ENCODE measurements around the gene ADCY1. TPM values are rescaled to one million over a fixed set of nuclear protein-coding genes. Genes with fewer than 3 reads are reported as not detected.

ADCY1 gene
- total RNA-seq, 2 donors from 2014 or later = 1.1 TPM

DNA sequence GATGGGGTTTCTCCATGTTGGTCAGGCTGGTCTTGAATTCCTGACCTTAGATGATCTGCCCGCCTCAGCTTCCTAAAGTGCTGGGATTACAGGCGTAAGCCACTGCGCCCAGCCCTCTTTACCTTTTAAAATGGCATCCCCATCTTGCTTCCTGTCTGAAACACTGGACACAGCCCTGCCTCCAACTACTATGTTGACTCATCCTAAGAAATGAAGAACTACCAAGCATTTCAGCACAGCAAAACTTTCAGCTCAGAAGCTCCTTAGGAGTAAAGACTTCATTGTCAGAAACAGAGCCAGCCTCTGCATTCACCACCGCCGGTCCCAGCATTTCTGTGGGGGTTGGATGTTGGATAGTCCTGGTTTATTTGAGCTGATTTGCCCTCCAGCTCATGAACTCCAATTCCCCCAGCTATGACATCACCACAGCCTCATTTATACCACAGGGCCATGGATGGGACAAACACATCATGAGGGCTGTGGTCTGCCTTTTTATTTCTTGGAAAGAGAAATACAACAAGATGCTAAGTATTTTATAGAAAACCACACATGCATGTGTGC lies 123.5 kb downstream of the ADCY1 start:
- H3K27ac ChIP-seq = no peak overlapping the region
- no peaks in the 10 kb centered on the region for H3K9me3 ChIP-seq
- DNase-seq = peak; percentile 6
- no peak overlapping the region for H3K9ac ChIP-seq (ENCODE audit: low read depth in 2 of 2, low read length in 2 of 2)
- TF ChIP-seq, protein P1, sequence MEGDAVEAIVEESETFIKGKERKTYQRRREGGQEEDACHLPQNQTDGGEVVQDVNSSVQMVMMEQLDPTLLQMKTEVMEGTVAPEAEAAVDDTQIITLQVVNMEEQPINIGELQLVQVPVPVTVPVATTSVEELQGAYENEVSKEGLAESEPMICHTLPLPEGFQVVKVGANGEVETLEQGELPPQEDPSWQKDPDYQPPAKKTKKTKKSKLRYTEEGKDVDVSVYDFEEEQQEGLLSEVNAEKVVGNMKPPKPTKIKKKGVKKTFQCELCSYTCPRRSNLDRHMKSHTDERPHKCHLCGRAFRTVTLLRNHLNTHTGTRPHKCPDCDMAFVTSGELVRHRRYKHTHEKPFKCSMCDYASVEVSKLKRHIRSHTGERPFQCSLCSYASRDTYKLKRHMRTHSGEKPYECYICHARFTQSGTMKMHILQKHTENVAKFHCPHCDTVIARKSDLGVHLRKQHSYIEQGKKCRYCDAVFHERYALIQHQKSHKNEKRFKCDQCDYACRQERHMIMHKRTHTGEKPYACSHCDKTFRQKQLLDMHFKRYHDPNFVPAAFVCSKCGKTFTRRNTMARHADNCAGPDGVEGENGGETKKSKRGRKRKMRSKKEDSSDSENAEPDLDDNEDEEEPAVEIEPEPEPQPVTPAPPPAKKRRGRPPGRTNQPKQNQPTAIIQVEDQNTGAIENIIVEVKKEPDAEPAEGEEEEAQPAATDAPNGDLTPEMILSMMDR (IDR thresholded peaks at IDR 0.05) = no peak
- H3K36me3 ChIP-seq = no peaks in the 10 kb centered on the region
- intact Hi-C loops (cut with DNase I) = no loop called here
- H3K27me3 ChIP-seq = no peaks in the 10 kb centered on the region
- no peak overlapping the region for H3K4me3 ChIP-seq
- no peaks in the 10 kb centered on the region for H3K4me1 ChIP-seq

DNA sequence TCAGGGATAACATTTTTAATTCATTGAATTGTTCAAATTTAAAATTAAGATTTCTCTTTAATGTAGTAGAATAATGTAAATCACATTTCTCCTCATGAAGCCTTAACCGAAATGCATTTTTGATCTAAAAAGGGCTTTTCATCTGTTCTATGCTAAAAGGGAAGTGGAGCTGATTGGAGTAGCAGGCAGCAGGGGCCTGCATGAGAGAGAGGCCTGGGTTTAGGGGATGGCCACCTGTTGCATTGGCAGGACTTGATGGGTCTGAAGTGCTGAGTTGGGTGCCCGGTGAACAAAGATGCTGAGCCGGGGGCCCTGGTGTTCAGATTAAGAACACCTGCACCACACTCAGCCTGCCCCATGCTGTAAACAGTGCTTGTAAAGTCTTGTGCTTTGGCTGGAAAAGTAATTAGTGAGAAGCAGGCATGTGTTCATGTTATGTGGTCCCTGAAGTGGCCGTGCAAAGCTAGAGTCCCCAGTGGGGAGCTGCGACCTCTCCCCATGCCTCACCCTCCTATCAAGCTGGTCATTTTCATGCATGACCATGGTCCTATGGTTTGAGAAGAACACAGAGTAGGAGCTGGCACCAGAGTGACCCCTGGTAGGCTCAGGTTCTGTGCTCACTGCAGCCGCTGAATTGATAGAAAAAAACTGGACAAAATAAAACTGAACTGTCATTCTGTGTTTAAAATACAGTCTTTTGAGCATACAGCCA lies 124.3 kb downstream of the ADCY1 start:
- no peaks in the 10 kb centered on the region for H3K36me3 ChIP-seq
- TF ChIP-seq, protein P1 (IDR thresholded peaks at IDR 0.05) = no peak
- H3K27me3 ChIP-seq = no peaks in the 10 kb centered on the region
- H3K4me3 ChIP-seq = no peak overlapping the region
- DNase-seq = peak; percentile 4
- no peak overlapping the region for H3K9ac ChIP-seq (ENCODE audit: low read depth in 2 of 2, low read length in 2 of 2)
- no peaks in the 10 kb centered on the region for H3K4me1 ChIP-seq
- H3K27ac ChIP-seq = no peak overlapping the region
- intact Hi-C loops (cut with DNase I) = no loop called here
- H3K9me3 ChIP-seq = no peaks in the 10 kb centered on the region

DNA sequence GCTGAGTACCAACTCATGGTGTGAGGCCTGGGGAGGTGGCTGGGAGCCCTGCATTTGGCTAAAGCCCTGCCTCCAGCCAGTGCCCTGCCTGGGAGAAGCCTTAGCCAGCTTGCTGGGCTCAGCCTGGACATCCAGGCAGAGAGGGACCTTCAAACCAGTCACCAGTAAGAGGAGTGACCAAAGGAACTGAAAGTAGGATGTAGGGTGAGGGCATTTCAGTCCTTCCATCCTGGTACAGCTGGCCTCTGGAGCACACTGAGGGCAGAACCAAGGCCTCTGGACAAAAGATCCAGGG lies 124.8 kb downstream of the ADCY1 start:
- H3K36me3 ChIP-seq = no peaks in the 10 kb centered on the region
- H3K27me3 ChIP-seq = no peaks in the 10 kb centered on the region
- TF ChIP-seq, protein P1 (IDR thresholded peaks at IDR 0.05) = no peak
- no peak overlapping the region for H3K27ac ChIP-seq
- H3K9ac ChIP-seq (ENCODE audit: low read depth in 2 of 2, low read length in 2 of 2) = no peak overlapping the region
- H3K9me3 ChIP-seq = no peaks in the 10 kb centered on the region
- no peak overlapping the region for H3K4me3 ChIP-seq
- intact Hi-C loops (cut with DNase I) = no loop called here
- no peak for DNase-seq
- H3K4me1 ChIP-seq = no peaks in the 10 kb centered on the region

DNA sequence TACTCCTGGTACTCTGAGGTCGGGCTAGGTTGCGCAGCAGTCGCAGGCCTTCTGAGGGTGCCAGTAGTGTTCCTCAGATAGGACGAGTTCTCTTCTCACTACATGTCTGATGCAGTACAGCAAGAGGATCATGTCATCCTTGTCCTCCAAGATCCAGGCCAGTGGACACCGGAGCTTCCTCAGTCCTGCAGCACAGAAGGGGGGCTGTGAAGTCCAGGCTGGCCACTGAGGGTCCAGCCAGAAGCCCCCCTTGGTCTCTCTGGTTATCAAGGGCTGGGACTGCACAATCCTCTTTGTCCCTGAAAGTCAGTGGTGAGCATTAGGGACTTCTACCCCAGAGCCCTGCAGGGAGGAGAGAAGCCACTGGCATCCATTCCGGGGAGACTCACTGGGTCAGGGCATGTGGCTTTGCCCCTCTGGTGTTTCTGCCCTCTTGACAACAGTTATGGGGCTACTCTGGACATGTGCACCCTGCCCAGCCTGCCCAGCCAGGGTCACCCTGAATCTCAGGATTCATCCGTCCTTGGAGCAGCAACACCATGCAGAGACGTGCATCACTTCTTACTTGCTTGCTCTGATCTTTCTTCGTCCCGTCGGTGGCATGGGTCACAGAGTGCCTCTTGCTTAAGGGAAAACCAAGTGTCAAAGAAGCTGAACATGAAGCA lies 125.7 kb downstream of the ADCY1 start:
- no peaks in the 10 kb centered on the region for H3K36me3 ChIP-seq
- peak; percentile 11 for DNase-seq
- H3K27ac ChIP-seq = no peak overlapping the region
- H3K4me3 ChIP-seq = no peak overlapping the region
- H3K9me3 ChIP-seq = no peaks in the 10 kb centered on the region
- H3K4me1 ChIP-seq = no peaks in the 10 kb centered on the region
- no peak overlapping the region for H3K9ac ChIP-seq (ENCODE audit: low read depth in 2 of 2, low read length in 2 of 2)
- TF ChIP-seq, protein P1 (IDR thresholded peaks at IDR 0.05) = no peak
- intact Hi-C loops (cut with DNase I) = no loop called here
- H3K27me3 ChIP-seq = no peaks in the 10 kb centered on the region

DNA sequence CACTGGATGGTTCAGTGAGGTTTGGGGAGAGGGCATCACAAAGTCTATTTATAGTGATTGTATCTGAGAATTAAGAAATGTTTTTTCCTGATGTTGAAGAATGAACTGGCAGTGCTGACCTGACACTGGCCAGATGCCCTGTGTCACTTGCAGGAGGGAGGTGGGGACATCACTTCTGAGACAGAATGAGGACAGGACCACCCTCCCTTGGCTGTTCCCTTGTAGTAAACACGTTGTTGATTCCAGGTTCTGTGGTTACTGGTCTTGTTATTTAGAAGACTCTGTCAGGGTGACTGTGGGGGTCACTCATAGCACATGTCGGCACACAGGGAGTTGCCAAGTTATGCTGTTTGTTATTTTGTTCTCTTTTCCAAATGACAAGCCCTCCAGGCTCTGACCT lies 126.4 kb downstream of the ADCY1 start:
- H3K27ac ChIP-seq = no peak overlapping the region
- no peak for DNase-seq
- no peak overlapping the region for H3K4me3 ChIP-seq
- H3K4me1 ChIP-seq = no peaks in the 10 kb centered on the region
- TF ChIP-seq, protein P1 (IDR thresholded peaks at IDR 0.05) = no peak
- intact Hi-C loops (cut with DNase I) = no loop called here
- no peaks in the 10 kb centered on the region for H3K9me3 ChIP-seq
- H3K27me3 ChIP-seq = no peaks in the 10 kb centered on the region
- no peaks in the 10 kb centered on the region for H3K36me3 ChIP-seq
- H3K9ac ChIP-seq (ENCODE audit: low read depth in 2 of 2, low read length in 2 of 2) = no peak overlapping the region
